Stimulated activated CD8-positive, alpha-beta memory T cell treated with anti-CD3 and anti-CD28 coated beads, Interleukin-15, amount 100 ng/mL, for 24 hours (primary cell): Measurements from ENCODE around the gene SETBP1.
A peak's percentile ranks its signal among the peaks of the same experiment; 100 is the strongest.

Experiments used
- DNase-seq: peaks from one replicate; pipeline ENCODE4 v3.0.0-alpha.2; 2020; ENCODE audit warnings: low read depth

Gene SETBP1

DNA sequence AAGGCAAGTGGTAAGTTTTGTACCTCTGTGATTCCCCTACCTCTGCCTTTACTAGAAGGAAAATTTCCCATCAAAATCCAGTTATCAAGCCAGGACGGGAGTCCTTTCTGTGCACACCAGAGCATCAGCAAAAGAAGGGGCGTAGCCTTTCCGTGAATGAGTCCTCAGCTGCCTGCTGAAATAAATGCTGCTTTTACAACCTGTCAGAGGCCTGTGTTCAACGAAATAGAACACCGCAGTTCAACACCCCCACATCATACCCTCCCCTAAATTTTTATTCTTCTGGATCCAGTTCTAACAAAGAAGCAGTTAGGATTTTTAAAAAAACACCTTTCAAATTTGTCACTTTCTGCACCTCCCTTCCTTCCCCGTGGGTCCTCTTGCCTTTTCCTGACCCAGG, 135.8 kb downstream of the SETBP1 start:
- no peak for DNase-seq

DNA sequence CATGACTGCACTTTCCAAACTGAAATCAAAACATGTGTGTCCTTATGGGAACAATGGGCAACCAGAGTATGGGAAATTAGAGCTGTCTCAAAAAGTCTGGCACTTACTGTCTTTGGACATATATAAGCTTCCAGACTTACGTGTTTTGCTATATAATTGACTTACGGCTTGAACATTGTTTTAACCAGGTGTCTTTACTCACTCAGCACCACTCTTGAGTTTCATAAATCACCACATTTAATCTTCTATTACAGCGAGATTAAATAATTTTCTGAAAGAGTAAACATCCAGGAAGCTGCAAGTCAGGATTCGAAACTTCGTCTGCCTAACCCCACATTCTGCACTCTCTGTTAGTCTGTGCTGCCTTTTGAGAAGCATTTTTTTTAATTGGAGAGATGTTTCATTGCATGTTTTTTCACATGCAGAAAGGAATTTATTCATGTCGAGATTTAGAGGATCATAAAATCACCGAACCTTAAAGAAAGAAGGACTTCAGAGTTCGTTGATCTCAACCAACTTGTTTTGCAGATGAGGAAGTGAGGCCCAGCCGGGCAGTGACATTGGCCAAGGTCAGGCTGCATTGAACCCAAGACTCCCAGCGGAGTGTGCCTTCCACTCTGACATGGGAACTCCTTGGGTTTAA, 137.3 kb downstream of the SETBP1 start:
- no peak for DNase-seq

DNA sequence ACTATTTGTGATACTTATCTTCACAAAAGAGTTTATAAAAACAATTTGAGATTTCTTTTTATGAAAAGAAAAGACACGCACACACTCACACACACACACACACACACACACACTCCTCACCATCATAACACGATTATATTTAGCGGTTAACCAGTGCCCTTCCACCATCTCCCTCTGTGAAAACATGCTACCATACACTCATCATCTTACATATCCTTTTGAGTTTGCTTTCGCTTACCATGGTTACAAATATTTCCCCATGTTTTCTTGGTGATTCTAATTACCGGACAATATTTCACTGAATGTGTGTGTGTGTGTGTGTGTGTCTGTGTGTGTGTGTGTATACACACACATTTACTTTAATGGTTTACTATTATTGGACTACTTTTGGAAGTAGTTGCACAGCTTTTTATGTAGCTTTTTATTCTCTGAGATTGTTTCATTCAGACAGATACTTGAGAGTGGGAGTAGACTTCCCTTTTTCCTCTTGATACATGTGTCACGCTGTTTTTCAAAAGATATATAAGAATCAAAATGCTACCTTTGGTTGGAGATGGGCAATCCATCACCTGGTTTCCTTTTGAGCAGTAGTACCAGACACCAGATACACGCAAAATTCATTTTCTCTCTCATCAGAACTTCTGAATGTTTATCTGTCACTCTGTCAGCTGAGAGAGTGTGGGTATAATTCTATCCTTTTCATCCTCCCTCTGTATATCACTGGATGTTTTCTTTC, 138.1 kb downstream of the SETBP1 start:
- DNase-seq: no peak

DNA sequence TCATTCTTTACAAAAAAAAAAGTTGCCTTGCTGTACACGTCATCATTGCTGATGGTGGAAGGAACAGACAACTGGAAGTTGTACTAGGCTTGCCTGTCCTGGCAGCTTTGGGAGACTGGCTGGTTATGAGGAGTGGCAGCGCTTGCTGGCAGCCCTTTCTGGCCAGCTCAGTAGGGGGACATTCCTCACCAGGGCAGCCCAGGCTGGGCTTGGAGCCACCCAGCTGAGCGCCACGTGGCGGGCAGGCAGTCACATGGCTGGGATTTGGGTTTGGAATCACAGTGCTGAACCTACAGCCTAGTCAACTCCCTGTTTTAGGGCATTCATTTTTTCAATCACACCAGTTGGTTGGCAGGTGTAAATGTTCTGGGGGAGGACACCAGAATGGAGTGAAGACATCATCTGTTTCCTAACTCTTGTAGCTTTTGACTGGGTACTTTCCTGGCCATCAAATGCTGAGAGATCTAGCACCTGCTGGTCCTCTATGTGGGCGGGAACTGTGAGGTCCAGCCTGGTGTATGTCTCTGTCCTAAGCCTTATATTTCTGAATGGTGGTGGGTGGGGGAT, 139.3 kb downstream of the SETBP1 start:
- no peak for DNase-seq

DNA sequence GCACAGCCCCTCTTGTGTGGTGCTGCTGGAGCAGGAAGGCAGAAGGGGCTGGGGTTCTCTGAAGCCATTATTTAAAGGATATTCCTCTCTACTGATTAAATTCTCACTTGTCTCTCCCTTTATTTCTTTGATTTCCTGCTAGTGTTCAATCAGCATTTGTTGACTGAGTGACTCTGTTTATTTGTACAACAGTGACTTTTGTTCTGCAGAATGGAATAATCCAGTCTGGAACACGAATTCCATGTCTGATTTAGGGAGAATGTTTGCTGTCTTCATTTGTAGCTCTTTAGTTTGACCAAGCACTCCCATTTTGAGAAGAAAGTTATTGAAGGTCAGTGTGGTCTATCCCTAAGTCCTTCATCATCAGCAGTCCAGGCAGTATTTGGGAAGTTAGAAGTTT, 141.2 kb downstream of the SETBP1 start:
- DNase-seq: no peak

DNA sequence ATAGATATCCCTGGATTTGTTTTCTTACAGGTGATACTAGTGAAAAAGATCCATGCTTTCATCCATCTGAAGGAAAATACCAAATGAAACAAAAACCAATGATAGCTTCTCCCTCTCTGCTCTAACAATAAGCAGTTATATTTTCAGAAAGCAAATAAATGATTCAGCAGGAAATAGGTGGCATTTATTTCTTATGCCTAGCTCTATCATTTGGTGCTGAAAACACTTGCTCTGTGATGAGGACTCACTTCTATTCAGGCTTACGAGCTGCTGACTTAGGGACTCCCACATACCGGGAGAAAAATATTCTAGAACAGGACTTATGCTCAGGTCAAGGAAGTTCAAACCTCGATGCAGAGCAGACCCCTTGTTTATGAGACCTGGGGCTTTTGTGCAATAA, 142.6 kb downstream of the SETBP1 start:
- DNase-seq: no peak

DNA sequence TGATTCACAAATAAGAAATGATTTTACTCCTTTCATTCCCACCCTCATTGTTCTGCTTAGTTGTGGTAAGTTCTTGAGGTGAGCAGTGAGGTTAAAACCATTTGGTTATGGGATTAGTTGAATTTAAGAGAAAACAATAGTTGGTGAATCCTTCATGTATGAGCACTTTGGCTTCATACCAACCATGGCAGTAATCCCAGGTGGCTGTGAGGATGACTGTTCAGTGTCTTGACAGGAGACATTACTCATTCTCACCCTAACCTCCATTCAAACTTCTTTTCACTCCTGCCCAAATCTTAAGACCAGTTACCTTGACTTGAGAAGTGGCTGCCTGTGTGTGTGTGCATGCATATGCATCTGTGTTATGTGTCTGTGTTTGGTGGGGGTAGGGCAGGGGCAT, 143.1 kb downstream of the SETBP1 start:
- DNase-seq: no peak

DNA sequence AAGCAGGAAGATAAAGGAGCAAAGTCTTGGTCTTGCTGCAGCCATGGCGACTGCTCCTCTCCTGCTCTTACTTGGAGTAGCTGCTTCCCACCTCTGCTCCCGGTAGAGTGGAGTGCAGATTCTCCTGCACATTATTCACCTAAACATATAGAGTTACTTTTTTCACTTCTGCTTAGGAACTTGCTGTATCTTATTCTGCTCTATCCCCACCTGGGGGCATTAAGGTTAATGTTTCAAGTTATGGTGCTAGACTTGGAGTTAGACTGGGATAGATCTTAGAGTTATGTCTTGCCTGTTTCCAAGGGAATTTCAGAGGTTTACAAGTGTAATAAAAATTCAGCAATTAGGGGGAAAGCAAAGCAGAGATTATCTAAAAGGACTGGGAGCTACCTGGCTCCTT, 144.2 kb downstream of the SETBP1 start:
- DNase-seq: no peak

DNA sequence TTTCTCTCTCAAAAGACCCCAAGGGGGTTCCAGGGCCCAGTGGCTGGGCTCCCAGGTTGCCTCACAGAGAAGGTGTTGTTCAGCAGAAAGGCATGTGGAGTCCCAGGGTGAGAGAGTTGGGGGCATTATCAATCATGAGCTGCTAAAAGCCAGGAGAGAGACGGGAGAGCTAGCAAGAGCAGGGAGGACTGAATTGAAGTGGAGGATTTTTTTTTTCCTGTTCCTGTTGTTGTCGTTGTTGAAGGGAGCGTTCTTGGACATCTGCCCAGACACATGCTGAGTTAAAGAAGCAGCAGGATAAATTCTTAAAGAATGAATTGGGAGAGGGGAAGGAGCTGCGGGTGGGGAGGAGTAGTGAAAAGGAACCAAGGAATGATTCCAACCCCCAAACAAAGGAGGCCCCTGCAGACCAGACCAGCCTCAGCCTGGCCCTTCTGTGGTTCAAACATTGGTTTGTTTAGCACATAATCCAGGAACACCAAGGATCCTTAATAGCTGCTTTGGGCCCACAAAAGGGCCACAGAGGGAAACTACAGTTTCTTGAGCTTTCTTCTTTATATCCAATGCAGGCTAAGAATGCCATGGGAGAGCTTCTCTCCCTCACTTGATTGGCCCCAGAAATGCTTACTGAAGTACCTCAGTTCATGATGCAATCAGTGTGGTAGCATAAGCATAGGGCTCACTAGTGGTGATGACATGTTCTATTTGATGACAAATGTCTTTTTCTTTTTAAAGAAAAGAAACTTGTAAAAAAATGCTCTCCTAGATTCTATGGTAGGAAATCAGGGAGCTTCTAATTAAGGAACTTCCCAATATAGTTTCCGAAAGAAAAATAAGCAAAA, 146.0 kb downstream of the SETBP1 start:
- no peak for DNase-seq

DNA sequence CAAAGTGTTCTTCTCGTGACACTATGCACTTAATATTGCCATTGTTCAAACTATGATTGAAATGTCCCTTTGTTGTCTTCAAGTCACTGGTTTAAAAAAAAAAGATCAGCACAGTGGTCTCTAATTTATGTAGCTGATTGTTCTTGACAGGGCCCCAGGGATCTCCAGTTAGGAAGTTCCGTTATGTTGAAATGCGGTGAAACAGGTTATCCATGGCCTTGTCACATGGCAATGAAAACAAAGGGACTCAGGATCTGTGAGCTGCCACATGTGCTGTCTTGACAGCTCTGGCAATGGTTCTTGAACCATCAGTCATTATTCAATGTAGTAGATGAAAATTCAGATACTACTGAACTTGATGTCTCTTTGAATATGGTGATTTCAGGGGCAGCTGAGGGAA, 147.4 kb downstream of the SETBP1 start:
- no peak for DNase-seq

DNA sequence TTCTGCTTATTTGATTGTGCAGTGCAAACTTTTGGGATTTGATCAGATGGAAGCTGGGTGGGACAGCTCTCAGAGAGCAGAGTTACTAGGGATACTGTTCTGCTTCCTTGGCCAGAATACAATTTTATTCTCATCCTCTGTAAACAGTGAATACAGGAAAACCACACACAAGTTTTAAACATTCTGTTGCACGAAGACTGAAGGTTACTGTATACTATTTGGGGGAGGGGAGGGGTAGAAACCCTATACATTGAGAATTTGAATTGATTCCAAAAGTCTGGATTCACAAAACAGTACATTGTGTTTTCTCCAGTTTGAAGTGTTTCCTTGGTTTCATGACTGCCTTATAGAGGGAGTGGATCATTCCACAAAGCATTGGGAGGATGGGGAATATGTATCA, 149.9 kb downstream of the SETBP1 start:
- DNase-seq: no peak

DNA sequence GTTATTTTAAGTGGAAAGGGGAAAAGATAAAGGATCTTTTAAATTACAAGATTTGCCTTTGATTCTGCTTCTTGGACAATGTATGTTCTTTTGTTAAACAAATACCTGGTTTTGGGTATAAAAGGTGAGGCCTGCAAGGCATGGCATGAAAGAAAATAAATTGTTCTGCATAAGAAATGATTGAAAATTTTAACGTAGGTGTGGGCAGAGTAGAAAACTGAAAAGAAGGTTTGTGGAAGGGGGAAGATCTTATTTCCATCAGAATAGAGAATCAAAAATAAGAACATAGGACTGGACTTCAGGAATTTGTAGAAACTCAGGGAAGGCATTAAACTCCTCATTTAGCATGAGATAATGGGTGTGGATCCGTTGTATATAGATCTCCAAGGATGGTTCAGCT, 153.1 kb downstream of the SETBP1 start:
- DNase-seq: no peak

DNA sequence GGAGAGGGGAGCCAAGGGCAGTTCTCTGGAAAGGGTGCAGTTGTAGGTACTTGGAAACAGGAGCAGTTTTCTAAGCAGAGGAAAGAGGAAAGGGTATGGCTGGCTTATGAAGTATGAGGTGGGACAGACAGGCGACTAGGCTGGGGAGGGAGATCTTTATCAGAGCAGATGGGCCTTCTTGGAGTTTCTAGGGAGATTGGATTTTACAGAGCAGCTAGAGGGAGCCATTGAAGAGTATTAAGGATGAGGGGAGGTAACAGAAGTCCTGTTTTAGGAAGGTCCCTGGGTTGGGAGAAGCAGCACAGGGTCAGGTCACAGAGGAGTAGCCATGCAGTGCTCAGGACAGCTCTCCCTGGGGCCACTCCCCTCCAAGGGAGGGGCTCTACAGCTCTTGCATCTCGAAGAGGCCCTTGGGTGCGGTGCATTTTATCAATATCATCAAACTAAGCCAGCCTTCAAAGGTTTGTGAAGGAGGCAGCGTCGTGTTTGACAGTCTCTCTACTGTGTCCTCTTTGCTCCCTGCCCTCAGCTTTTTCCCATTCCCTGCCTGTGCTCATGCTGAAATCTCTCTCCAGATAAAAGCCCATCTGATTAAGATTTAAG, 154.3 kb downstream of the SETBP1 start:
- no peak for DNase-seq

DNA sequence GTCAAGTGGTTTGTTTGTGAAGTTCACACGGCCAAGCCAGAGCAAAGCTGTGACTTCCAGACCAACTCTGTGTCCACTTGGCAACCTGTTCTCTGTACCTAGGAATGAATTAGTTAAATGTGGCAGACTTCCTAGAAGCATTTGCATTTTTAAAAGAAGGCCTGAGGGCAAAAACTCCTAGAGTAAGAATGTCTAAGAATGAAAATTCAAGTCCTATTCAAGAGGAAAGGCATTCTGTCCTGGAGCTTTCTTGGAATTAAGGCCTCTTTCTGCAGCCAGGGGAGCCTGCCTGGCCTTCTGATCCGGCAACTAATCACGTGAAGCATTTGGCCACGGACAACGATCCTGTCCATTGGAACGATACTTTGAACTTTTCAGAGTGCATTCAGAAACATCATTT, 155.0 kb downstream of the SETBP1 start:
- no peak for DNase-seq

DNA sequence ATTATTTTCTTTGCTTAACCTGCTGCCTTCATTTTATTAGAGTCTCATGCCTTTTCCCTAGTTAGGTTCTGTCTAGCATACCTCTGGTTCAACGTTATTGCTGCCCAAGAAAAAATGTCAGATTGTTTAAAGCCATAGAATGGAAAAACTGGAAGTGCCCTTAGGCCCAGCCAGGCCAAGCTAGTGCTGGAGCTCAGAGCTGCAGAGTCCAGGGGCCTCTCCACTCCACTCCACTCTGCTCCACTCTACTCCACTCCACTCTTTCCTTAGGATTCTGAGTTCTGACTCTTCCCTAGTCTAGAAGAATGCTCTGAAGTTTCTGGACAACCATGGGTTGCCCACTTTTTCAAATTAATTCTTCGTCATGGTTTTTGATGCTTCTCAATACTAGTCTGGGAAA, 155.6 kb downstream of the SETBP1 start:
- no peak for DNase-seq

DNA sequence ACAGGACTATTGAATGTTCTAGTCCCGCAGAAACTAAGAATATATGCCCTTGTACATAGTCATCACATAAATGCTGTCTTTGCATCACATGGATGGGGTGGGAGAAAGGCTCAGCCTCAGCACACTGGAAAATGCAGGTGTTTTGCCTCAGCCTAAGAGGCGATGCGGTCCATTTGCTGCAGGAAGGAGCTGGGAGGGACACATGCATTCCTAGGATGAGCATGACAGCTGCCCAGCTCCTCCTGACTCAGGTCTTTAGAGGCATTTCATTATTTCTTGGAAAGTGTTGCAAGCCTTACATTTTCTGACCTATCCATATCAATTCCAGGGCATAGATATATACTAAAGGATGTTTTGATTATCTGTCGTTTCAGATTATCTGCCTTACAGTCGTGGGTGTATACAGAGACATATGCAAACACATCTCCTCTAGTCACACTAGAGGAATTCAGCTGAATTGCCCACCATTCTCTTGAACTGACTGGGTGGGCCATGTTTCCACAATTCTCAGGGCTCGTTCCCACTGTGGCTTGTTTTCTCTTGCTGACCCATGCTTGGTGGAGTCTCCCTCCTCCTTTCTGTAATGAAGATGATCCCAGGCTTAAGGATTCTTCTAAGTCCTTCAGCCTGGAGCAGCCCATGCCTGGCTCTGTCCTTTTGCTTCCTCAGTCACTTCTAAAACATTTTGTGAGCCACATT, 156.9 kb downstream of the SETBP1 start:
- no peak for DNase-seq

DNA sequence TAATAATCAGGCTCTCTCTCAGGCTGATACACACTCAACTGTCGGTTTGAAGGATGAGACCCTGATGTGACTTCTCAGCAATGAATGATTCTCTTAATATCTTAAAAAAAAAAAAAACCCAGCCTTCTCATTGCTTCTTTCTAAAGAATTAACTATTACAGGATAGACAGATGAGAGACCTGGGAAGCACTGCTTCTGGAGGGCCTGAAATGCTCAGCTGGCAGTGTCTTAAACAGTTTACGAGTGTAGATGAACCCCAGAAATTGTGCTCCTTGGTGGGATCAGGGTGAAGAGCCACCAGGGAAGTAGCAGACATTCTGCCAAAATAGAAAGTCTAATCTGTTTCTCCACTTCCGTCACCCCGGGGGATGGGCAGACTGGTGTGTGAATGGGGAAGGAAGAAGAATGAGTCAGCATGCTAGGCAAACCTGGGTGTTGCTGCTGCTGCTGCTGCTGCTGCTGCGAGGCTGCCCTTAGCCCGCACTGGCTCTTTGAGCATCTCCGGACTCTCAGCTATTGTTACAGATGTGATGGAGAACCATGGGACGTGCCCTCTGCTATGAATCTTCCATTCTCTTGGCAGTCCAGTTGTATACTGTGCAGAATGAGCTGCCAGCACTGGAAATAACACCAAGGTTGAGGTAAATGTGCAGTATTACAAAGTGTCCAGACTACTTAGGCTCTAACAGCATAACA, 158.4 kb downstream of the SETBP1 start:
- DNase-seq: peak; percentile 16

DNA sequence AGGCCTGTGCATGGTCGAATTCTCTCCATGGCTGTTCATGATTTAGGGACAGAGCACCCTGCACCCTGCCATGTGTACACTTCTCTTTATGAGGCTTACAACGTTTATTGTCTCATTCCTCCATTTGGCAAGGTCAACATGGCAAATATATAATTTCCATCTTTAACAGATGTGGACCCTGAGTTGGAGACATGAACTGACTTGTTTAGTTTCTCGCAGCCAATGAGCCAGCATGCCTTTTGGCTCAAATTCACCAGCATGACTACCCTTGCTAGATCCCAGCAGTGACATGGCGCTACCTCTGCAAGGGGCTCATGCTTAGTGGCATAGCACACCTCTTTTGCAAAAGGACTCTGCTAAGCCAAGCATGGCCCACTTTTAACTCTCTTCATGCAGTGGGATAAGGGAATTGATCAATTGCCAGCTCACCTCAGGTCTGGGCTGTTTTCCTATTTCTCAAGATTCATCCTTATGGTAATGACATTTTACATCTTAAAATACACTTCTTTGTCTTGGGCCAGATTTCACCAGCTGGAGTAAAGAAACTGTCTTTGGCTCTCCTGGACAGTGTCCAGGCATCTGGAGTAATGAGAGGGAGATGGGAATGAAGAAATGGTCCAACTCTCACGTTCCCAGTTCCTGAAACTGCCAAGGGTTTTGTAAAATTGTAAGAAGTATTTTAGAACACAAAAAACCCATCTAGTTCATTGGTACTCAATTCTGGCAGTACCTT, 159.5 kb downstream of the SETBP1 start:
- DNase-seq: no peak

DNA sequence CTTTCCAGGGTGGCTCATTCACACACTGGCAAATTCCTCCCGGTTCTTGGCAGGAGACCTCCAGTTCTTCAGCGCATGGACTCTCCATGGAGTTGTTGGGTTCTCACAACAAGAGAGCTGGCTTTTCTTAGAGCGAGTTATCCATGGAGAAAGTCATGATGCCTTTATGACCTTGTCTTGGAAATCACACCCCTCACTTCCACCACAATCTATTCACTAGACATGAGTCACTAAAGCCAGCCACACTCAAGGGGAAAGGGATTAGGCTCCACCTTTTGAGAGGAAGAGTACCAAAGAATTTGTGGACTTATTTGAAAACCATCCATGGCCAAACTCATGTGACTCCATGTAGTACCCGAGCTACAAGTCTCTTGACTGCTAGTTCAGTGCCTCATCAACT, 160.5 kb downstream of the SETBP1 start:
- no peak for DNase-seq
